ENCODE results near the gene LBX2.

GRCh38 chr2:74536166-74536950, 37.0 kb upstream of the LBX2 start:
- TF ChIP-seq POLR2A (IDR thresholded peaks at IDR 0.05) = no peak
- TF ChIP-seq, protein P1, sequence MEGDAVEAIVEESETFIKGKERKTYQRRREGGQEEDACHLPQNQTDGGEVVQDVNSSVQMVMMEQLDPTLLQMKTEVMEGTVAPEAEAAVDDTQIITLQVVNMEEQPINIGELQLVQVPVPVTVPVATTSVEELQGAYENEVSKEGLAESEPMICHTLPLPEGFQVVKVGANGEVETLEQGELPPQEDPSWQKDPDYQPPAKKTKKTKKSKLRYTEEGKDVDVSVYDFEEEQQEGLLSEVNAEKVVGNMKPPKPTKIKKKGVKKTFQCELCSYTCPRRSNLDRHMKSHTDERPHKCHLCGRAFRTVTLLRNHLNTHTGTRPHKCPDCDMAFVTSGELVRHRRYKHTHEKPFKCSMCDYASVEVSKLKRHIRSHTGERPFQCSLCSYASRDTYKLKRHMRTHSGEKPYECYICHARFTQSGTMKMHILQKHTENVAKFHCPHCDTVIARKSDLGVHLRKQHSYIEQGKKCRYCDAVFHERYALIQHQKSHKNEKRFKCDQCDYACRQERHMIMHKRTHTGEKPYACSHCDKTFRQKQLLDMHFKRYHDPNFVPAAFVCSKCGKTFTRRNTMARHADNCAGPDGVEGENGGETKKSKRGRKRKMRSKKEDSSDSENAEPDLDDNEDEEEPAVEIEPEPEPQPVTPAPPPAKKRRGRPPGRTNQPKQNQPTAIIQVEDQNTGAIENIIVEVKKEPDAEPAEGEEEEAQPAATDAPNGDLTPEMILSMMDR (IDR thresholded peaks at IDR 0.05) = no peak
